GM12874 (cell line): Measurements from ENCODE around the gene ERC2.

Source experiments
- TF ChIP-seq, protein P1 (sequence below): IDR thresholded peaks from 2 replicates; pipeline ENCODE4 v1.5.1; 2011; ENCODE audit warnings: low read depth, mild to moderate bottlenecking, control low read depth, low read length, moderate library complexity; ENCODE audit not compliant: insufficient read depth

Gene ERC2

DNA sequence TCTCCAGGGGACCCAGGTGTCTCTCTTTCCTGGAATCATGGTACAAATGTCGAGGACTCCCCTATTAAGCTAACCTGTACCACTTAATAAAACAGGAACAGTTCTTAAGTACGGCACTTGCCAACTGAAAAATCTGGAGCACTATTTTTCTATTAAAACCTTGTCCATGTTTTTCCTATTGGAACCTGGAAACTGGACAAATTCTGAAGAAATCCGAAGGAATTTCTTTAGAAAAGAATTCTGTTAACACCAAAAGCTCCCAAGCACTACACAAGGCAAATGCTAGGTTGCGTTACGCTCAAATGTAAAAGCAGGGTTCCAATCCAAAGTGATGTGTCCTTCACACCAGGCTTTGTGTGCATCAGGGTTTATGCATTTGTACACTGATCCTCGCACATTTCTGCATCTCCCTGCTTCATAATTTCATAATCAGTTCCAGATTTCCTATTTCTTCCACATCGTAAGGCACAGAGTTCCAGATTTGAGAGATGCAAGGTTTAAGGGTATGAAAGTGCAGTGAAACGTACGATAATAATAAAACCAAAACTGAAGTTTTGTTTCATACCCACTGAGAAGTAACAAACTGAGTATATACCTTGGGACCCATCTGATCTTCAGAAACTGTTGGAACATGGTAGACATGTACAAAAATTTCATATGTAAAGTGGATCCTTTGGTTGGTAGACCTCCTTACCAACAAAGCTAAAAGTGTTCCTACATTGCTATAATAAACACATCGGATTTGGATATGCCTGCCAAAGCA is 849.0 kb downstream of the ERC2 start:
- TF ChIP-seq, protein P1, sequence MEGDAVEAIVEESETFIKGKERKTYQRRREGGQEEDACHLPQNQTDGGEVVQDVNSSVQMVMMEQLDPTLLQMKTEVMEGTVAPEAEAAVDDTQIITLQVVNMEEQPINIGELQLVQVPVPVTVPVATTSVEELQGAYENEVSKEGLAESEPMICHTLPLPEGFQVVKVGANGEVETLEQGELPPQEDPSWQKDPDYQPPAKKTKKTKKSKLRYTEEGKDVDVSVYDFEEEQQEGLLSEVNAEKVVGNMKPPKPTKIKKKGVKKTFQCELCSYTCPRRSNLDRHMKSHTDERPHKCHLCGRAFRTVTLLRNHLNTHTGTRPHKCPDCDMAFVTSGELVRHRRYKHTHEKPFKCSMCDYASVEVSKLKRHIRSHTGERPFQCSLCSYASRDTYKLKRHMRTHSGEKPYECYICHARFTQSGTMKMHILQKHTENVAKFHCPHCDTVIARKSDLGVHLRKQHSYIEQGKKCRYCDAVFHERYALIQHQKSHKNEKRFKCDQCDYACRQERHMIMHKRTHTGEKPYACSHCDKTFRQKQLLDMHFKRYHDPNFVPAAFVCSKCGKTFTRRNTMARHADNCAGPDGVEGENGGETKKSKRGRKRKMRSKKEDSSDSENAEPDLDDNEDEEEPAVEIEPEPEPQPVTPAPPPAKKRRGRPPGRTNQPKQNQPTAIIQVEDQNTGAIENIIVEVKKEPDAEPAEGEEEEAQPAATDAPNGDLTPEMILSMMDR = no peak

DNA sequence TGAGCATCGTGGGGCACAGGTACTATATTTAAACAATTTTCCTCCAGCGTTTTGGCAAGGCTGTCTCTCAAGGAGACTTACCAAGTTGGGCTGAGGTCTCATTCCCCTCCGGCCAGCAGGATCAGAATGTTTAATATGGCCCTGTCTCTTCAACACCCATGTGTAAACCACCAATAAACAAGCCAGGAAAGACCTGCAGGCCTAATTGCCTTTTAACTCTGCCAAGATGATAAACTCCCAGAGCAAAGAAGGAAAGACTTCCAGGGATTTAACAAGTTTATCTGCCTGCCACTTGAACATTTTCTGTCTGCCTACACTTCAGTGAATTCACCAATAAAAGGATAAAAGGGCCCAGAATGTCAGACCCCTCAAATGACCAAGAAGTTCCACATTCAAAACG is 850.9 kb downstream of the ERC2 start:
- TF ChIP-seq, protein P1 = no peak

DNA sequence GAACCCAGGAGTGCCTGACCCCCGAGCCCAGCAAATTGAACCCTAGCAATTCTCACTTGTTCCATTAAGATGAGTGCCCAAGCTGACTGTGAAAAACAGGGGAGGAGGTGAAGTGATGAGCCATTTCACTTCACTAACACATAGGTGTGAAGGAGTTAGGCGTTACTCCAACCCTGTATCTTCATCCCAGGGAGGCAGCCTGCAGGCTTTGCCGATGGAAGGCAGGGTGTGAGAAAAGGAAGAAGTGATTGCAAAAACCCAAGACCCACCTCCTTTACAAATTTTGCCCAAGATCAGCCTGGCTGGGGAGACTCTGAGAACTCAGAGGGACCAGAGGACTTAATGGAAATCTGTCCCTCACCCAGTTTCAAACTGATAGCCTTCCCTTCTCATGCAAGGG is 851.5 kb downstream of the ERC2 start:
- TF ChIP-seq, protein P1 = no peak

DNA sequence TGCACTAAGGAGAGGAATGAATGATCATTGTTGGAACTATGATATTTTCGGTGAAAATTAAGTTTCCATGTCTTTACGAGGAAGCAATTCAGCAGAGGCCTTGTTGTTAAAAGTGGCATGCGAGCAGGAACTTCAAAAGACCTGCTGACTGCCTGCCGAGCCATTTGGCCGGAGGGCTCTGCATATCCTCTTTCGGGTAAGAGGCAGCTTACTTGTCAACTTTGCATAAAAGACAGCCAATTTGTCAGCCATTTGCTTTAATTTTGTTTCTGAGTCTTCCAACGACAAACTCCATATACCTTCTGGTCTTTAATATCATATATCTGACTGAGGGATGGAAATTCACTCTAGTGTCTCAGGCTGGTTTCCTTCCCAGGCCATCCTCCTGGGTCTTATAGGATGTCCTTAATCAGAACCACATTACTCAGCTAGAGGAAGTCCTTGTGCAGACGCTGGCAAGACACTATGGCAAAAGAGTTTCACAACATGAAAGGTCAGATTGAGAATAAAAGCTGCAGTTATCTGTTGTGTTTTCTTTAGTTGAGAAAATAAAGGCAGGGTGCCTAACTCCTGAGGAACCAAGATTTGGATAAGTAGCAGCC is 852.5 kb downstream of the ERC2 start:
- TF ChIP-seq, protein P1 = no peak

DNA sequence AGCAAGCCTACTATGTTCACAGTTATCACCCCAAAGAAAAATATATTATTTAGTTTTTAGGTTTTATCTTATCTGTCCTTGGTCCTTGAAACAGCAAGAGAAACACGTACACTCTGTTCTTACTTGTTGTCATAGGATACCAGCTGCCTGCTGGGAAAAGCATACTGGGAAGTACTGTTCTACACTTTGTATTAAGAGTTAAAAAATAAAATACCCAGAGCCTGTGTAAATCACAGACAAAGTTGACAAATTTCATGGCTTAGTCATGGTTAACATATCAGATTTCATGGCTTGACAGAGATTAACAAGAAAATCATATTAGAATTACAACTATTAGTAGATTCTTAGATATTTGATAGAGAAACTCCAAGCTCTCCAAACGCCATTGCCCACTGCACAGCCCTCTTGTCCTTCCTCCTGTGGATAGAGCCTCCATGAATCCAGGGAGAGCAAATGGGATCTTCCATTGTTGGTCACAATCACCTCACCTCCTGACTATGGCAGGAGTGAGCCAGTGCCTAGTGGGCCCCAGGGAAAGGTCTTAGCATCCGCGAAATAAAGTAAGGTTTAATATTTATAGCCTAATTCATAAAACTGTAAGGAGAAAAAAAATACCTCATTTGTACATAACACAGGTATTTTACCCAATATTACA is 853.1 kb downstream of the ERC2 start:
- TF ChIP-seq, protein P1 = no peak

DNA sequence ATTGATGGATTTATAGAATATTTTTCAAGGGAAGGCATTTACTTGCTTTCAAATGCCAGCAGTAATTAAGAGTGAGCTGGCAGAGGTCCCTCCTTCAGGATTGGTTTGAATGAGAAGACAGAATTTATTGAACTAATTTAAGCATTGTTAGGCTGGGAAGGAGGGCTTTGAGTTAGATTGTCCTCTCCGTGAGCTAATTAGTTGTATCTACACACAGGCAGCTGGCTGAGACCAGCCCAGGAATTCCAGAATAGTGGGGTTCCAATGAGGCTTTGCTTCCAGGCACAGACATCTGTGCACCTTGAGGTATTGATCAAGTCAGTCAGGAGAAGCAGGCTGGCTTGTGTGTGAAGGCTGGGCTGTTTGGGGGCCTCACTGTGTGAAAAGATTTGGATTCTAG is 857.1 kb downstream of the ERC2 start:
- TF ChIP-seq, protein P1 = no peak

DNA sequence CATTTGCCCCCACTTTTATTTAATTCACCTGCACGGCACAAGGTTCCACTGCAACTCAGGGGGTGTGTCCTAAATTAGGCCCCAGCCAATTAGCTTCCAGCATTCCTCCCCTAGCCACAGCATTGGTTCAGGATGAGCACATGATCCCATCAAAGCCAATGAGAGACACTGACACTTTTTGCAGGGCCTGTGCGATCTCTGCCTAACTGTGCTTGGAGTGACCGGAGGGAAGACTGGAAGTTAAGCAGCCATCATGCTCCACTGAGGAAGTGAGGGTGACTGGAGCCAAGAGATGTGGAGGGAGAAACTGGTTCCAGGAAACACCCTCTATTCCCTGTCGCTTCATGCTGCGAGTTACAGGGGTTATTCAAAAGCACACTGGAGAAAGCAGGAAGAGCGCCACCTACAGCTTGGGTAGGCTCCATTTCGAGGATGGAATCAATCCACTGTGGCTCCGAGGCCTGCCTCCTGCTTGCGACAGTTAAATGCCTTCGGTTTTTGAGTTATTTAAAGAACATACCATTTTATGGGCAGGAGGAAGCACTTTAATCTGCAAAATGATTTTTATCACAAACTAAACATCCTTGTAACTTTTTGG is 858.9 kb downstream of the ERC2 start:
- TF ChIP-seq, protein P1 = no peak
